NCI-H446 (cell line): Measurements from ENCODE around the gene OR4C16.

ENCODE experiments used
- DNase-seq, 2 experiments: peaks; one replicate each; lab custom pipeline; 2025; lab: John Stamatoyannopoulos, UW

Gene OR4C16, protein sequence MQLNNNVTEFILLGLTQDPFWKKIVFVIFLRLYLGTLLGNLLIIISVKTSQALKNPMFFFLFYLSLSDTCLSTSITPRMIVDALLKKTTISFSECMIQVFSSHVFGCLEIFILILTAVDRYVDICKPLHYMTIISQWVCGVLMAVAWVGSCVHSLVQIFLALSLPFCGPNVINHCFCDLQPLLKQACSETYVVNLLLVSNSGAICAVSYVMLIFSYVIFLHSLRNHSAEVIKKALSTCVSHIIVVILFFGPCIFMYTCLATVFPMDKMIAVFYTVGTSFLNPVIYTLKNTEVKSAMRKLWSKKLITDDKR

DNA sequence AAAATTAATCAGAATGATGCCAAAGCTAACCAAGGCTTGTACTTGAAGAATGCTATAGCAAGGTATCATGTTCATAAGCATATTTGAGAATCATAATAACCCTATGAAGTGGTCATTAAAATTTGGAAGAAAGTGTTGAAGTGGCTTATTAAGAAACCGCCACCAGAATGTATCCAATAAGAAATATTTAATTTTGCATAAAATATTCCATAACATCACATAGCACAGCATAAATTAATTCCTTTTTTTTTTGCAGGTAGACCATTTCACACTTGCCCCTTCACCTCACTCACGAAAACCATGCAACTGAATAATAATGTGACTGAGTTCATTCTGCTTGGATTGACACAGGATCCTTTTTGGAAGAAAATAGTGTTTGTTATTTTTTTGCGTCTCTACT is at the start of gene OR4C16:
OR4C16 (plus strand) TSS at position 301 of the 400 bp plus-strand sequence; CDS start at position 301, 0 bp downstream.
- DNase-seq: no peak

DNA sequence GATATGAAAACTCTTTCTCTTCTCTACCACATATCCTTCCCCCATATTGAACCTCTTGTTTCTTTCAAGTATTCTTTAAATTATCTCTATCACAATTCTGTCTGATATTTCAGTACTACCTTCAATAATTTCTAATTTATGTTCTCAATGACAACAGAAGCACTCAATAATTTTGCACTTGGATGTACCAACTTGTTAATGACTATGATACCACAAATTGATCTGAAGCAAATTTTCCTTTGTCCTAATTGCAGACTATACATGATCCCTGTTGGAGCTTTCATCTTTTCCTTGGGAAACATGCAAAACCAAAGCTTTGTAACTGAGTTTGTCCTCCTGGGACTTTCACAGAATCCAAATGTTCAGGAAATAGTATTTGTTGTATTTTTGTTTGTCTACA is 17.8 kb upstream of the OR4C16 start, which contains the start of gene OR4C15:
OR4C15 (plus strand) TSS at position 301 of the 400 bp plus-strand sequence; CDS start at position 301, 0 bp downstream.
- DNase-seq: no peak

DNA sequence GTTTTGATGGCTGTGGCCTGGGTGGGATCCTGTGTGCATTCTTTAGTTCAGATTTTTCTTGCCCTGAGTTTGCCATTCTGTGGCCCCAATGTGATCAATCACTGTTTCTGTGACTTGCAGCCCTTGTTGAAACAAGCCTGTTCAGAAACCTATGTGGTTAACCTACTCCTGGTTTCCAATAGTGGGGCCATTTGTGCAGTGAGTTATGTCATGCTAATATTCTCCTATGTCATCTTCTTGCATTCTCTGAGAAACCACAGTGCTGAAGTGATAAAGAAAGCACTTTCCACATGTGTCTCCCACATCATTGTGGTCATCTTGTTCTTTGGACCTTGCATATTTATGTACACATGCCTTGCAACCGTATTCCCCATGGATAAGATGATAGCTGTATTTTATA is 620 bp downstream of the OR4C16 start:
- DNase-seq: no peak

DNA sequence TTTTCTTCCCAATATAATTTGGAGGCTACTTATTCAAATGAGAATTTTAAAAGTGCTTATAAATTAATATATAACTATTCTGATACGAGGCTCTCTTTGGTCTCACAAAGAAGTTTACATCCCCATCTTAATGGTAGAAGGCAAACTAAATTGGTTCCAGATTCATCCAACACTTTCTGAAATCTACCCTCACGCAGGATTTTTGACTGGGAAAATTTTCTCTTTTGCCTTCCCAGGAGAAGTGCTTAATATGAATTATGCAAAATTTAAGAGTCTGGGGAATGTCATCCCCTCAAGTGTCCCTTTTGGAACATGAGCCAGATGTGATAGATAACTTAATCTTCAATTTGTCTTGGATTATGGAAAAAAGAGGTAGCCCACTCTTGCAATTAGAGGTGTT is 35.6 kb downstream of the OR4C16 start, which contains the start of gene OR4C11:
OR4C11 (minus strand) TSS at position 101 of the 400 bp plus-strand sequence. CDS start 3,272 bp downstream, outside the sequence.
- no peak for DNase-seq
